Immature natural killer cell (primary cell): ENCODE measurements around the gene ALDH8A1. TPM values are rescaled to one million over a fixed set of nuclear protein-coding genes. Genes with fewer than 3 reads are reported as not detected.
A peak's percentile ranks its signal among the peaks of the same experiment; 100 is the strongest.

ENCODE experiments used
- DNase-seq, 3 donors: peaks; one replicate each; pipeline ENCODE4 v3.0.0; 2022; ENCODE audit warnings: mixed read lengths in 1 of 3
- H3K27ac Mint-ChIP-seq, 6 donors: one replicate each; pipeline ENCODE4 v1.8.0; 2020; ENCODE audit warnings: mixed read lengths in 6 of 6, mild to moderate bottlenecking in 5 of 6, inconsistent platforms in 4 of 6, moderate library complexity in 3 of 6
- H3K27me3 Mint-ChIP-seq, 3 donors: one replicate each; pipeline ENCODE4 v1.8.0; 2020 to 2021; ENCODE audit warnings: low read depth in 3 of 3, mild to moderate bottlenecking in 3 of 3, mixed read lengths in 3 of 3, moderate library complexity in 3 of 3, inconsistent platforms in 1 of 3
- H3K36me3 Mint-ChIP-seq, 3 donors: one replicate each; pipeline ENCODE4 v1.8.0; 2020; ENCODE audit warnings: mixed read lengths in 3 of 3, inconsistent platforms in 2 of 3, mild to moderate bottlenecking in 2 of 3
- H3K4me1 Mint-ChIP-seq, 2 donors: one replicate each; pipeline ENCODE4 v1.8.0; 2020; ENCODE audit warnings: inconsistent platforms in 2 of 2, mild to moderate bottlenecking in 2 of 2, mixed read lengths in 2 of 2, moderate library complexity in 1 of 2
- H3K4me3 Mint-ChIP-seq, 5 donors: one replicate each; pipeline ENCODE4 v1.8.0; 2020; ENCODE audit warnings: mild to moderate bottlenecking in 5 of 5, mixed read lengths in 5 of 5, inconsistent platforms in 3 of 5, moderate library complexity in 3 of 5
- H3K9me3 Mint-ChIP-seq, 6 donors: one replicate each; pipeline ENCODE4 v1.8.0; 2020; ENCODE audit warnings: mild to moderate bottlenecking in 6 of 6, mixed read lengths in 6 of 6, inconsistent platforms in 4 of 6, moderate library complexity in 3 of 6
- polyA plus RNA-seq, 3 donors: library from polyadenylated mRNA; unstranded; fragments of 300-500 nt; fragmentation: Illumina TruSeq; gene quantifications; one replicate each; pipeline ENCODE4 v1.2.3, GENCODE V29; 2021

ALDH8A1 gene
- polyA plus RNA-seq, 3 donors from 2014 or later = 0.10 TPM; not detected in 2

GRCh38 chr6:134891633-134892032, 58.3 kb downstream of the ALDH8A1 start:
- Mint-ChIP-seq H3K27ac (no peak overlapping the region), H3K4me3 (no peak overlapping the region), H3K4me1 (no peaks in the 10 kb centered on the region), H3K27me3 (peaks cover 3 to 7% (median 4%) of the 10 kb centered on the region in 3 donors), H3K36me3 (no peaks in the 10 kb centered on the region), H3K9me3 (peaks cover 0 to 5% (median 0%) of the 10 kb centered on the region in 6 donors)
- no peak for DNase-seq

- DNase-seq = no peak
- no peaks in the 10 kb centered on the region for H3K36me3 Mint-ChIP-seq
- H3K27me3 Mint-ChIP-seq = peaks cover 3 to 13% (median 4%) of the 10 kb centered on the region in 3 donors
- no peak overlapping the region for H3K27ac Mint-ChIP-seq
- H3K9me3 Mint-ChIP-seq = peaks cover 0 to 3% (median 0%) of the 10 kb centered on the region in 6 donors
- H3K4me1 Mint-ChIP-seq = no peaks in the 10 kb centered on the region
- no peak overlapping the region for H3K4me3 Mint-ChIP-seq
Measured at GRCh38 chr6:134888316-134888715, 61.6 kb downstream of the ALDH8A1 start.

- Mint-ChIP-seq H3K9me3 (no peaks in the 10 kb centered on the region), H3K27ac (no peak overlapping the region), H3K27me3 (peaks cover 0 to 11% (median 4%) of the 10 kb centered on the region in 3 donors), H3K4me1 (no peaks in the 10 kb centered on the region), H3K36me3 (no peaks in the 10 kb centered on the region), H3K4me3 (no peak overlapping the region)
- no peak for DNase-seq
Measured at GRCh38 chr6:134884752-134885151, 65.1 kb downstream of the ALDH8A1 start.

GRCh38 chr6:134883314-134883713, 66.6 kb downstream of the ALDH8A1 start:
- no peak for DNase-seq
- Mint-ChIP-seq H3K9me3 (no peaks in the 10 kb centered on the region), H3K36me3 (no peaks in the 10 kb centered on the region), H3K27me3 (peaks cover 0 to 11% (median 2%) of the 10 kb centered on the region in 3 donors), H3K4me3 (no peak overlapping the region), H3K4me1 (no peaks in the 10 kb centered on the region), H3K27ac (no peak overlapping the region)

DNA sequence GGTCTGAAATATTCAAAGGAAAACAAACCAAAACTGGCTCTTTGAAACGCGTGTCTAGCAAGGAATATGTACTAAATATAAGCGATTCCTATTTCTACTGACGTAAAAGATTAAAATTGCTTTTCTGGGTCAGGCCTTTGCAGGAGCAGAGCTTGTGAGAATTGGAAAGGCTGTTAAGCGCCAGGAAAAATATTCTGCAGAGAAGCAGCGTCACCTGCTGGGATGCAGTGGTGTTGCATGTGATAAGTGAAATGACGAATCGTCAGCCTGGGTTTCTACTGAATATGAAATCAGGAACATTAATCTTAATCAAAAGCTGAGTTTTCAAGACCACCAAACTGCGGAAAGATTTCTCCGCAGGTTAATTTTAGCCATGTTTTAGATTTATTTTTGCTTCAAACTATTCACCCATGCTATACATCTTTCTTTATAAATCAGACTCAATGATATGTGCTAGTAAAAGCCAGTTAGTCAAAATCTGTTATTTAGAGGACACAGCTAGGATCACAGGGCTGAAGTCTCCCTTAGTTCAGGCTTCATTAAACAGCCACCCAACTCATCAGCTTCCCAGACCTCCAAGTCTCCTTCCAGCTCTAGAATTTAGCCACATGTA, 67.4 kb downstream of the ALDH8A1 start:
- no peak overlapping the region for H3K27ac Mint-ChIP-seq
- no peaks in the 10 kb centered on the region for H3K4me1 Mint-ChIP-seq

DNA sequence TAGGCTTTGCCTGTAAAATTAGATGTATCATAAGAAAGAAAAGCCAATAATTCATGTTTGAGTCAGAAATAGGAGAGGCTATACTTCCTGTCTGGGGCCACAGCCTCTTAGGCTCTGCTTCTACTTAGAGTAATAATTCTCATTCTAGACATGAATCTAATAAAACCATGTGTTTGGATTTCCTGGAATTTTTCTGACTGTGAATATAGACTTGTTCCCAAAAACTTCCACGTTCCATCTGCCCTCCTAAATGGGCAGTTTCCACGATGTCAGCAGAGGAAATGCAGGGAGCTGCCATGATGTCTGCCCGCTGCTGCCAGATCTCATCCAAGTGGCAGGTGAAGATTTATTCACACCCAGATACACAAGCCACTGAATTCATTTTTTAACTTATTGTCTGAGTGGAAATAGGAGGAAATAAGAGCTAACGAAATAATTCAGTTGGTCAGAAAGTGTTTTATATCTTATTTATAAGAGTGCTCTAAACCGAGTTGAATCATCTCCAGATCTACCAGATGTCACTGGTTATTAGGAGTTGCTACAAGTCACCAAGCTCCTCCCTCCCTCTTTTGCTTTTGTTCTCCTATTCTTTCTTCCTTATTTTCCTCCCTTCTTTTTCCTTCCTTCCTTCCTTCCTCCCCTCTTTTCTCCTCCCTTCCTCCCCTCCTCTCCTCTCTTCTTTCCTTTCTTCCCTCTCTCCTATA, 69.3 kb downstream of the ALDH8A1 start:
- Mint-ChIP-seq H3K9me3 (no peaks in the 10 kb centered on the region), H3K27me3 (peaks cover 0 to 11% (median 2%) of the 10 kb centered on the region in 3 donors), H3K4me3 (no peak overlapping the region), H3K36me3 (no peaks in the 10 kb centered on the region), H3K27ac (no peak overlapping the region), H3K4me1 (no peaks in the 10 kb centered on the region)
- no peak for DNase-seq

More for the DNA sequence above, 67.4 kb downstream of the ALDH8A1 start:
- peak in 1 of 3 donors; percentile 15 for DNase-seq
- Mint-ChIP-seq H3K9me3 (no peaks in the 10 kb centered on the region), H3K4me3 (no peak overlapping the region), H3K36me3 (no peaks in the 10 kb centered on the region), H3K27me3 (peaks cover 0 to 11% (median 2%) of the 10 kb centered on the region in 3 donors)

GRCh38 chr6:134878136-134878535, 71.8 kb downstream of the ALDH8A1 start:
- H3K9me3 Mint-ChIP-seq = no peaks in the 10 kb centered on the region
- peaks cover 0 to 7% (median 3%) of the 10 kb centered on the region in 3 donors for H3K27me3 Mint-ChIP-seq
- H3K4me1 Mint-ChIP-seq = peaks cover 0 to 2% of the 10 kb centered on the region in 2 donors
- no peak overlapping the region for H3K27ac Mint-ChIP-seq
- no peak for DNase-seq
- H3K36me3 Mint-ChIP-seq = peaks cover 0 to 4% (median 0%) of the 10 kb centered on the region in 3 donors
- H3K4me3 Mint-ChIP-seq = no peak overlapping the region

GRCh38 chr6:134875367-134875766, 74.5 kb downstream of the ALDH8A1 start:
- no peak overlapping the region for H3K4me3 Mint-ChIP-seq
- H3K36me3 Mint-ChIP-seq = peaks cover 0 to 4% (median 0%) of the 10 kb centered on the region in 3 donors
- DNase-seq = no peak
- H3K27me3 Mint-ChIP-seq = peaks cover 0 to 7% (median 3%) of the 10 kb centered on the region in 3 donors
- H3K27ac Mint-ChIP-seq = no peak overlapping the region
- no peaks in the 10 kb centered on the region for H3K9me3 Mint-ChIP-seq
- H3K4me1 Mint-ChIP-seq = peaks cover 0 to 2% of the 10 kb centered on the region in 2 donors

- Mint-ChIP-seq H3K36me3 (peaks cover 0 to 4% (median 0%) of the 10 kb centered on the region in 3 donors), H3K9me3 (no peaks in the 10 kb centered on the region), H3K4me1 (peaks cover 0 to 2% of the 10 kb centered on the region in 2 donors), H3K27me3 (peaks cover 0 to 4% (median 3%) of the 10 kb centered on the region in 3 donors), H3K27ac (peak overlapping the region in 1 of 6 donors; percentile 46), H3K4me3 (peak overlapping the region in 4 of 5 donors; percentile 16 to 78 (median 54))
- no peak for DNase-seq
Measured at GRCh38 chr6:134873500-134874388, 76.2 kb downstream of the ALDH8A1 start.

- H3K27me3 Mint-ChIP-seq = peaks cover 0 to 4% (median 3%) of the 10 kb centered on the region in 3 donors
- peaks cover 0 to 4% (median 0%) of the 10 kb centered on the region in 3 donors for H3K36me3 Mint-ChIP-seq
- no peak for DNase-seq
- no peak overlapping the region for H3K27ac Mint-ChIP-seq
- peaks cover 0 to 2% of the 10 kb centered on the region in 2 donors for H3K4me1 Mint-ChIP-seq
- H3K4me3 Mint-ChIP-seq = no peak overlapping the region
- H3K9me3 Mint-ChIP-seq = no peaks in the 10 kb centered on the region
Measured at GRCh38 chr6:134870677-134871498, 79.0 kb downstream of the ALDH8A1 start.

DNA sequence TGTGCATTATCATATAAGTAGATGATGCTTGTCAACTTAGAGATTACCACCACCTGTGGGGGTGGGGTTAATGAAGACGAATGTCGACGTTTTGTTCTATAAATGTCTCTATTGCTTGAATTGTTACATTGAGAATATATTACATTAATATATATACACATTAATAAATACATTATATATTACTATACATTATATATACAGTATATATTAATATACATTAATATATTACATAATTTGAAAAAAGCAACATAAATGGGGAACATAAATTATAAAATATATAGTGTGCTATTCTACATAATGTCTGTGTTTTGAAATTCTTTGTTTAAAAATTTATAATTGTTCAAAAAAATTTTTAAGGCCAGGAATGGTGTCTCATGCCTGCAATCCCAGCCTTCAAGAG, 81.1 kb downstream of the ALDH8A1 start:
- Mint-ChIP-seq H3K36me3 (peaks cover 0 to 2% (median 0%) of the 10 kb centered on the region in 3 donors), H3K27ac (no peak overlapping the region)

More for the DNA sequence above, 81.1 kb downstream of the ALDH8A1 start:
- Mint-ChIP-seq H3K4me1 (peaks cover 0 to under 1% of the 10 kb centered on the region in 2 donors), H3K4me3 (no peak overlapping the region), H3K9me3 (no peaks in the 10 kb centered on the region), H3K27me3 (peaks cover 0 to 7% (median under 1%) of the 10 kb centered on the region in 3 donors)
- no peak for DNase-seq
